Heart right ventricle (tissue), 16 donors: Measurements from ENCODE around the gene GUCY2D. TPM values are rescaled to one million over a fixed set of nuclear protein-coding genes. Genes with fewer than 3 reads are reported as not detected.

Experiments
- ATAC-seq, 8 donors: fragments of 200-7000 bp; cut with Tn5 transposase; one replicate each; pipeline ENCODE4 v1.9.1; 2020; ENCODE audit warnings: mild to moderate bottlenecking in 8 of 8, moderate library complexity in 8 of 8, moderate number of reproducible peaks in 1 of 8
- DNase-seq, 2 donors: peaks; one replicate each; pipeline ENCODE4 v3.0.0-alpha.2; 2020
- H3K27ac ChIP-seq, 10 donors: fragments of 200-600 bp; sonication (generic) in 2 of 10; one replicate each; pipeline versions ENCODE4 v1.5.0 to v1.8.0; 2020 to 2022; ENCODE audit warnings: mild to moderate bottlenecking in 3 of 10
- H3K27me3 ChIP-seq, 7 donors: fragments of 200-600 bp; one replicate each; pipeline ENCODE4 v1.8.0; 2021 to 2022; ENCODE audit warnings: mild to moderate bottlenecking in 2 of 7
- H3K36me3 ChIP-seq, 9 donors: fragments of 200-600 bp; sonication (generic) in 1 of 9; one replicate each; pipeline versions ENCODE4 v1.5.0 to v1.8.0; 2020 to 2022; ENCODE audit warnings: mild to moderate bottlenecking in 2 of 9
- H3K4me1 ChIP-seq, 9 donors: fragments of 200-600 bp; sonication (generic) in 1 of 9; one replicate each; pipeline versions ENCODE4 v1.5.0 to v1.8.0; 2020 to 2022; ENCODE audit warnings: mild to moderate bottlenecking in 4 of 9
- H3K4me3 ChIP-seq, 10 donors: fragments of 200-600 bp; sonication (generic) in 2 of 10; one replicate each; pipeline versions ENCODE4 v1.5.0 to v1.8.0; 2020 to 2022; ENCODE audit warnings: mild to moderate bottlenecking in 7 of 10, moderate library complexity in 2 of 10
- H3K9me3 ChIP-seq, 11 donors: fragments of 200-600 bp in 10 of 11; sonication (generic) in 2 of 11; one replicate each; pipeline versions ENCODE4 v1.5.0 to v1.8.0; 2013 to 2022; ENCODE audit warnings: mild to moderate bottlenecking in 2 of 11, control low read depth in 1 of 11, moderate library complexity in 1 of 11
- WGBS, 2 donors: extraction: QIAGEN DNeasy Blood & Tissue Kit; methylation state at CpG; one replicate each; pipeline ENCODE4 v1.1.7; 2013; ENCODE audit warnings: inconsistent platforms in 1 of 2; 5-methylcytosine and 5-hydroxymethylcytosine counted together
- intact Hi-C, 10 donors: fragments of 100-400 bp; cut with DNase I; formaldehyde crosslinking; loops; one replicate each; pipeline versions ENCODE4 v1.11.1 to v1.14.2; 2022
- polyA plus RNA-seq, 2 donors: library from polyadenylated mRNA; stranded (reverse); fragments of 200-250 nt; gene quantifications; one replicate each; pipeline ENCODE4 v1.2.3, GENCODE V29; 2013
- total RNA-seq, 10 donors: library from RNA; stranded (reverse); fragmentation: NEBNext Ultra II Directional in 3 of 10; extraction: Animal tissue kit (Norgen Biotek cat#: 25700) in 3 of 10; gene quantifications; one replicate each; pipeline versions ENCODE4 v1.2.1 to v1.2.4, GENCODE V29; 2021 to 2023
- TF ChIP-seq, protein P1 (sequence below), 9 donors: fragments of 200-600 bp; sonication (generic) in 2 of 9; IDR thresholded peaks; one replicate each; pipeline versions ENCODE4 v1.5.0 to v1.8.0; 2021 to 2022; ENCODE audit warnings: antibody characterized with exemption in 9 of 9, mild to moderate bottlenecking in 5 of 9, moderate library complexity in 1 of 9
- donor health status: Arrhythmogenic right ventricular cardiomyopathy.
- donor health status: ischemic (EF 13 %, LVEDD 7.1; RV severe dilation, severe dysfunction).
- donor health status: healthy with polysubstance abuse.
- donor health status: DM: no; HTN: yes; CAD: no.
- donor health status: DM: no; HTN: no; CAD: no.
- donor health status: ischemic (EF 25% LVEDD 6.9; RV normal size, moderate dysfunction).
- donor health status: ischemic (EF 25% LVEDD 5.7; RV mildly dilated, moderate dysfunction).
- donor health status: healthy.
- donor health status: DM: yes; HTN: yes; CAD: no.
- donor health status: Ischemic cardiomyopathy.
- donor health status: ischemic (EF 35%, LVEDD 5.7; RV mildly dilated, moderate dysfunction).
- donor health status: nonischemic (EF 11% LVEDD 7.7; RV severe dilation, severe dysfunction).
- donor health status: DM: yes; HTN: yes; CAD: no.
- donor health status: PGD.
- donor health status: ischemic (EF 29% LVEDD 5.4; RV normal size, mild dysfunction).
- donor health status: nonischemic (EF 23%, LVEDD 6.1; RV moderate dilation, normal function).

The GUCY2D gene
- total and polyA plus RNA-seq, 12 donors: 0.06 to 0.69 (median 0.36) TPM; not detected in 6

- DNase-seq (no peak), ATAC-seq (peak in 1 of 8 donors; percentile 21)
- WGBS, 2 donors: 83 to 86% methylated on average over 16 of the region's 16 CpGs
- H3K36me3 ChIP-seq: no peaks in the 10 kb centered on the region
- H3K27me3 ChIP-seq: peaks cover 0 to 23% (median 15%) of the 10 kb centered on the region in 7 donors
- H3K27ac ChIP-seq: no peak overlapping the region
- no peaks in the 10 kb centered on the region for H3K9me3 ChIP-seq
- TF ChIP-seq, protein P1, sequence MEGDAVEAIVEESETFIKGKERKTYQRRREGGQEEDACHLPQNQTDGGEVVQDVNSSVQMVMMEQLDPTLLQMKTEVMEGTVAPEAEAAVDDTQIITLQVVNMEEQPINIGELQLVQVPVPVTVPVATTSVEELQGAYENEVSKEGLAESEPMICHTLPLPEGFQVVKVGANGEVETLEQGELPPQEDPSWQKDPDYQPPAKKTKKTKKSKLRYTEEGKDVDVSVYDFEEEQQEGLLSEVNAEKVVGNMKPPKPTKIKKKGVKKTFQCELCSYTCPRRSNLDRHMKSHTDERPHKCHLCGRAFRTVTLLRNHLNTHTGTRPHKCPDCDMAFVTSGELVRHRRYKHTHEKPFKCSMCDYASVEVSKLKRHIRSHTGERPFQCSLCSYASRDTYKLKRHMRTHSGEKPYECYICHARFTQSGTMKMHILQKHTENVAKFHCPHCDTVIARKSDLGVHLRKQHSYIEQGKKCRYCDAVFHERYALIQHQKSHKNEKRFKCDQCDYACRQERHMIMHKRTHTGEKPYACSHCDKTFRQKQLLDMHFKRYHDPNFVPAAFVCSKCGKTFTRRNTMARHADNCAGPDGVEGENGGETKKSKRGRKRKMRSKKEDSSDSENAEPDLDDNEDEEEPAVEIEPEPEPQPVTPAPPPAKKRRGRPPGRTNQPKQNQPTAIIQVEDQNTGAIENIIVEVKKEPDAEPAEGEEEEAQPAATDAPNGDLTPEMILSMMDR (IDR thresholded peaks at IDR 0.05): no peak
- intact Hi-C loops: loop anchor here in 1 of 10 donors (5.0 kb wide), 1 partner anchor 37 kb away; no protein-coding TSS in a partner anchor
- H3K4me1 ChIP-seq: peaks cover 0 to 75% (median 15%) of the 10 kb centered on the region in 9 donors
- no peak overlapping the region for H3K4me3 ChIP-seq
Observed at GRCh38 chr17:8019665-8020650, 17.5 kb downstream of the GUCY2D start.

GRCh38 chr17:8020776-8021564 is 18.6 kb downstream of the GUCY2D start:
- H3K9me3 ChIP-seq: no peaks in the 10 kb centered on the region
- no peaks in the 10 kb centered on the region for H3K36me3 ChIP-seq
- TF ChIP-seq, protein P1 (IDR thresholded peaks at IDR 0.05): no peak
- H3K27ac ChIP-seq: no peak overlapping the region
- intact Hi-C loops: no loop called here
- 92 to 94% methylated on average over 9 of the region's 9 CpGs for WGBS, 2 donors
- ATAC-seq (no peak), DNase-seq (no peak)
- H3K27me3 ChIP-seq: peaks cover 0 to 13% (median 5%) of the 10 kb centered on the region in 7 donors
- no peak overlapping the region for H3K4me3 ChIP-seq
- peaks cover 0 to 71% (median 12%) of the 10 kb centered on the region in 9 donors for H3K4me1 ChIP-seq

- intact Hi-C loops: no loop called here
- H3K27ac ChIP-seq: peak overlapping the region in 2 of 10 donors; percentile 14 to 53
- 94% methylated on average over 13 of the region's 13 CpGs for WGBS, 2 donors
- H3K4me1 ChIP-seq: peaks cover 0 to 63% (median 4%) of the 10 kb centered on the region in 9 donors
- peaks cover 0 to 5% (median 0%) of the 10 kb centered on the region in 7 donors for H3K27me3 ChIP-seq
- no peaks in the 10 kb centered on the region for H3K9me3 ChIP-seq
- H3K4me3 ChIP-seq: no peak overlapping the region
- ATAC-seq (no peak), DNase-seq (no peak)
- H3K36me3 ChIP-seq: no peaks in the 10 kb centered on the region
- TF ChIP-seq, protein P1 (IDR thresholded peaks at IDR 0.05): no peak
Observed at GRCh38 chr17:8021565-8022359, 19.3 kb downstream of the GUCY2D start.
